K562 (cell line): Measurements from ENCODE around the gene PARP1. TPM values are rescaled to one million over a fixed set of nuclear protein-coding genes. Genes with fewer than 3 reads are reported as not detected.

Experiments used
- ATAC-seq: fragments of 200-7000 bp; cut with Tn5 transposase; 3 replicates; pipeline ENCODE4 v1.9.1; 2020; ENCODE audit warnings: moderate library complexity
- BruUV-seq: library from RNA; stranded (reverse); fragments of 400-500 nt; replicated peaks from 2 replicates; lab custom pipeline; 2021; lab: Mats Ljungman, UMichigan
- CTCF ChIA-PET: fragments of 300-600 bp; formaldehyde crosslinking; extraction: SDS; loops from one replicate; lab custom pipeline; 2021; ENCODE audit warnings: low intra/inter-chr PET ratio; lab: Yijun Ruan, JAX
- POLR2A ChIA-PET: fragments of 300-600, 350-650 bp; sonication (Branson Sonifier 250); formaldehyde crosslinking; extraction: SDS; loops from one replicate; lab custom pipeline; 2021; ENCODE audit warnings: antibody characterized with exemption, inconsistent platforms; lab: Yijun Ruan, JAX
- DNase-seq, 4 experiments: peaks; one replicate each; pipeline versions ENCODE4 v3.0.0 to v3.0.0-alpha.2; 2011 to 2018; ENCODE audit warnings: low spot score in 3 of 4, mixed read lengths in 3 of 4; ENCODE audit errors: extremely low read depth in 1 of 4
- FAIRE-seq: peaks from 2 replicates; lab custom pipeline; 2011; peaks lifted over from hg19 to GRCh38; lab: Jason Lieb, UNC
- H2AFZ ChIP-seq: 2 replicates; pipeline ENCODE4 v1.6.0; 2011; ENCODE audit warnings: low read depth, low read length, control low read depth, inconsistent platforms
- H3K27ac ChIP-seq: fragments of 200-600 bp; 3 replicates; pipeline ENCODE4 v1.8.0; 2011; ENCODE audit warnings: low read depth, mild to moderate bottlenecking, control low read depth, inconsistent platforms, low read length, moderate library complexity, mixed read lengths; ENCODE audit errors: extremely low read depth
- H3K27me3 ChIP-seq, 2 experiments: fragments of 300-600 bp in 1 of 2; 2 replicates in 1 of 2; 3 replicates in 1 of 2; pipeline versions ENCODE4 v1.6.0 to v1.8.0; 2011; ENCODE audit warnings: inconsistent platforms in 2 of 2, low read length in 2 of 2, mild to moderate bottlenecking in 1 of 2, mixed read lengths in 1 of 2, moderate library complexity in 1 of 2; ENCODE audit not compliant: control insufficient read depth in 2 of 2, insufficient read depth in 2 of 2
- H3K36me3 ChIP-seq: fragments of 300-600 bp; 3 replicates; pipeline ENCODE4 v1.8.0; 2011; ENCODE audit warnings: mild to moderate bottlenecking, low read length, inconsistent platforms; ENCODE audit not compliant: control insufficient read depth, insufficient read depth
- H3K4me1 ChIP-seq, 2 experiments: fragments of 200-600 bp in 1 of 2; replicated peaks in 1 of 2; 2 replicates in 1 of 2; 3 replicates in 1 of 2; pipeline versions ENCODE4 v1.5.1 to v1.8.0; 2011; ENCODE audit warnings: inconsistent platforms in 2 of 2, low read length in 2 of 2, mild to moderate bottlenecking in 1 of 2, mixed read lengths in 1 of 2, moderate library complexity in 1 of 2; ENCODE audit not compliant: control insufficient read depth in 2 of 2, insufficient read depth in 2 of 2
- H3K4me2 ChIP-seq: 2 replicates; pipeline ENCODE4 v1.6.1; 2011; ENCODE audit warnings: low read length, control low read depth, inconsistent platforms, mixed read lengths; ENCODE audit not compliant: insufficient read depth
- H3K4me3 ChIP-seq: fragments of 200-600 bp; sonication (generic), shearing (Covaris generic); 2 replicates; pipeline ENCODE4 v1.5.1; 2016; ENCODE audit warnings: control low read depth, inconsistent platforms
- H3K79me2 ChIP-seq: fragments of 200-600 bp; 3 replicates; pipeline ENCODE4 v1.8.0; 2011; ENCODE audit warnings: low read length, inconsistent platforms; ENCODE audit not compliant: control insufficient read depth, insufficient read depth
- H3K9ac ChIP-seq, 2 experiments: 2 replicates each; pipeline versions ENCODE4 v1.6.0 to v1.6.1; 2011; ENCODE audit warnings: low read depth in 2 of 2, low read length in 2 of 2, control low read depth in 1 of 2, inconsistent platforms in 1 of 2, mild to moderate bottlenecking in 1 of 2, mixed read lengths in 1 of 2; ENCODE audit not compliant: insufficient read depth in 1 of 2
- H3K9me1 ChIP-seq: one replicate; pipeline ENCODE4 v1.6.0; 2011; ENCODE audit warnings: inconsistent platforms, mild to moderate bottlenecking, low read length, moderate library complexity; ENCODE audit not compliant: control insufficient read depth, insufficient read depth
- H3K9me3 ChIP-seq: replicated peaks from 2 replicates; pipeline ENCODE4 v1.5.1; 2011; ENCODE audit warnings: low read depth, low read length, inconsistent platforms; ENCODE audit not compliant: control insufficient read depth, insufficient read depth
- H4K20me1 ChIP-seq: replicated peaks from 2 replicates; pipeline ENCODE4 v1.6.1; 2011; ENCODE audit warnings: low read length, inconsistent platforms, mixed read lengths; ENCODE audit not compliant: control insufficient read depth, insufficient read depth
- CAMTA2 ChIP-seq: fragments of 250-450 bp; sonication (Bioruptor Pico); conservative IDR thresholded peaks from 2 replicates; pipeline ENCODE4 v1.5.1; 2022
- CBFA2T3 ChIP-seq: fragments of 450-650 bp; IDR thresholded peaks from 2 replicates; pipeline ENCODE4 v1.6.1; 2017
- LARP7 ChIP-seq: fragments of 450-650 bp; IDR thresholded peaks from 2 replicates; pipeline ENCODE4 v1.6.1; 2016
- MAZ ChIP-seq, 2 experiments: fragments of 450-650 bp in 1 of 2; sonication (generic) in 1 of 2; formaldehyde crosslinking; IDR thresholded peaks in 1 of 2; conservative IDR thresholded peaks in 1 of 2; 2 replicates each; pipeline versions ENCODE4 v1.4.0 to v1.5.0; 2020; ENCODE audit warnings: mild to moderate bottlenecking in 1 of 2, missing genetic modification reagents in 1 of 2
- SPI1 ChIP-seq: IDR thresholded peaks from 2 replicates; pipeline ENCODE4 v1.6.1; 2011; ENCODE audit warnings: low read depth, low read length, control low read depth, borderline replicate concordance
- ZNF239 ChIP-seq: fragments of 250-450 bp; sonication (Bioruptor Pico); IDR thresholded peaks from 2 replicates; pipeline ENCODE4 v1.4.0; 2020; ENCODE audit warnings: mild to moderate bottlenecking
- ZNF551 ChIP-seq: fragments of 250-450 bp; sonication (Bioruptor Pico); IDR thresholded peaks from 2 replicates; pipeline ENCODE4 v1.5.0; 2021; ENCODE audit warnings: mild to moderate bottlenecking, moderate library complexity
- ZNF740 ChIP-seq, 3 experiments: fragments of 200-800 bp in 1 of 3; sonication (Bioruptor generic) in 1 of 3; sonication (generic) in 1 of 3; formaldehyde crosslinking in 1 of 3; IDR thresholded peaks; 2 replicates each; pipeline versions ENCODE4 v1.6.1 to v1.8.0; 2016 to 2022; ENCODE audit warnings: mild to moderate bottlenecking in 2 of 3, missing compliant biosample characterization in 2 of 3, missing genetic modification characterization in 2 of 3, missing genetic modification reagents in 1 of 3
- WGBS: fragments of 100-300 bp; shearing (Covaris generic); methylation state at CpG from one replicate; pipeline ENCODE4 v1.1.6; 2016; ENCODE audit warnings: low coverage, mixed read lengths; ENCODE audit not compliant: insufficient coverage; ENCODE audit errors: missing lambda C conversion rate; 5-methylcytosine and 5-hydroxymethylcytosine counted together
- in situ Hi-C: fragments of 300-500 bp; cut with MboI; formaldehyde crosslinking; loops from 4 replicates; pipeline ENCODE4 v1.15.0; 2018; ENCODE audit warnings: inconsistent platforms, mixed read lengths
- intact Hi-C: fragments of 100-400 bp; cut with micrococcal nuclease; formaldehyde crosslinking; loops from 2 replicates; pipeline ENCODE4 v1.14.2; 2022
- polyA plus RNA-seq, 8 experiments: library from polyadenylated mRNA; depleted of rRNA in 4 of 8; stranded (reverse) in 5 of 8; unstranded in 3 of 8; fragments of >200 nt; fragmentation: Nextera tagmentation in 2 of 8; fragmentation: Illumina TruSeq in 1 of 8; extraction: Ambion mirVana in 2 of 8; extraction: Trizol in 1 of 8; gene quantifications; 2 replicates each; pipeline versions ENCODE4 v1.2.1 to v1.2.3, GENCODE V29; 2011 to 2014; ENCODE audit warnings: inconsistent platforms in 1 of 8, missing spikeins in 1 of 8
- total RNA-seq, 7 experiments: library from RNA; depleted of rRNA in 6 of 7; stranded (reverse); fragments of >200 nt in 6 of 7; fragmentation: Illumina TruSeq in 2 of 7; extraction: Trizol in 2 of 7; gene quantifications; 2 replicates each; pipeline versions ENCODE4 v1.2.1 to v1.2.3, GENCODE V29; 2011 to 2021; ENCODE audit warnings: low replicate concordance in 1 of 7

Gene PARP1
- total and polyA plus RNA-seq, 9 of the 15 experiments (the other 6 are each of a cell fraction or from before 2014, with no cell fraction given): 121 to 306 (median 250) TPM

- no peak overlapping the region for H3K4me2 ChIP-seq
- no TSS peak for BruUV-seq
- H3K27ac ChIP-seq: no peak overlapping the region
- in situ Hi-C loops (no loop called here), intact Hi-C loops (no loop called here)
- no peak overlapping the region for H2AFZ ChIP-seq
- POLR2A ChIA-PET: interaction anchor here (0.6 to 0.8 kb wide), 2 partner anchors 14 to 440 kb away, joined by 3 read pairs; no protein-coding TSS in a partner anchor
- H3K9me3 ChIP-seq: no peaks in the 10 kb centered on the region
- no peak for FAIRE-seq
- 81% methylated on average over 3 of the region's 3 CpGs for WGBS
- no peak overlapping the region for H3K9ac ChIP-seq
- DNase-seq: peak in 2 of 4 experiments; percentile 23 to 36
- TF ChIP-seq MAZ (CRISPR knock-in tag; conservative IDR thresholded peaks at IDR 0.05 in 1 of 2, IDR thresholded peaks at IDR 0.05 in 1 of 2): peak in 1 of 2 experiments; percentile 37; a peak in 1 of 4 replicates
- no peak for TF ChIP-seq ZNF551 (CRISPR knock-in tag)
- TF ChIP-seq LARP7: no peak
- no peak for TF ChIP-seq CAMTA2 (CRISPR knock-in tag)
- TF ChIP-seq CBFA2T3: no peak
- TF ChIP-seq ZNF239 (CRISPR knock-in tag): no peak
- TF ChIP-seq ZNF740 (CRISPR knock-in tag; IDR thresholded peaks at IDR 0.05): 0 out of 2 replicates have a peak, but pooled peaks have one; percentile 10
- no peak for TF ChIP-seq ZNF740 (tag; IDR thresholded peaks at IDR 0.05)
- TF ChIP-seq SPI1: peak; percentile 96
- H3K4me1 ChIP-seq: peaks cover 18 to 20% of the 10 kb centered on the region in 2 experiments
- H3K79me2 ChIP-seq: no peaks in the 10 kb centered on the region
- H3K9me1 ChIP-seq: no peaks in the 10 kb centered on the region
- no peaks in the 10 kb centered on the region for H3K27me3 ChIP-seq
- peaks cover 11% of the 10 kb centered on the region; the same call in 2 of the 3 replicates for H3K36me3 ChIP-seq
- no peak for ATAC-seq
- H4K20me1 ChIP-seq: no peaks in the 10 kb centered on the region; the same call in 1 of the 2 replicates
- H3K4me3 ChIP-seq: no peak overlapping the region
- CTCF ChIA-PET: no interaction called here
Observed at GRCh38 chr1:226351709-226352108, 56.2 kb downstream of the PARP1 start.
